Fibroblast of villous mesenchyme (primary cell): ENCODE measurements around the gene MTG2. TPM values are rescaled to one million over a fixed set of nuclear protein-coding genes. Genes with fewer than 3 reads are reported as not detected.

Source experiments
- DNase-seq: peaks from one replicate; pipeline ENCODE4 v3.0.0-alpha.2; 2010; ENCODE audit warnings: low read depth
- H3K4me3 ChIP-seq: 2 replicates; pipeline ENCODE4 v1.5.1; 2011; ENCODE audit warnings: low read depth, mild to moderate bottlenecking, low read length
- total RNA-seq: library from RNA; depleted of rRNA; stranded (reverse); fragments of >200 nt; gene quantifications from 2 replicates; pipeline ENCODE4 v1.2.3, GENCODE V29; 2012
- TF ChIP-seq, protein P1 (sequence below): IDR thresholded peaks from 2 replicates; pipeline ENCODE4 v1.5.1; 2012; ENCODE audit warnings: low read depth, mild to moderate bottlenecking, low read length; ENCODE audit not compliant: insufficient read depth

Gene MTG2
- total RNA-seq, 1 donor: 19.9 TPM

DNA sequence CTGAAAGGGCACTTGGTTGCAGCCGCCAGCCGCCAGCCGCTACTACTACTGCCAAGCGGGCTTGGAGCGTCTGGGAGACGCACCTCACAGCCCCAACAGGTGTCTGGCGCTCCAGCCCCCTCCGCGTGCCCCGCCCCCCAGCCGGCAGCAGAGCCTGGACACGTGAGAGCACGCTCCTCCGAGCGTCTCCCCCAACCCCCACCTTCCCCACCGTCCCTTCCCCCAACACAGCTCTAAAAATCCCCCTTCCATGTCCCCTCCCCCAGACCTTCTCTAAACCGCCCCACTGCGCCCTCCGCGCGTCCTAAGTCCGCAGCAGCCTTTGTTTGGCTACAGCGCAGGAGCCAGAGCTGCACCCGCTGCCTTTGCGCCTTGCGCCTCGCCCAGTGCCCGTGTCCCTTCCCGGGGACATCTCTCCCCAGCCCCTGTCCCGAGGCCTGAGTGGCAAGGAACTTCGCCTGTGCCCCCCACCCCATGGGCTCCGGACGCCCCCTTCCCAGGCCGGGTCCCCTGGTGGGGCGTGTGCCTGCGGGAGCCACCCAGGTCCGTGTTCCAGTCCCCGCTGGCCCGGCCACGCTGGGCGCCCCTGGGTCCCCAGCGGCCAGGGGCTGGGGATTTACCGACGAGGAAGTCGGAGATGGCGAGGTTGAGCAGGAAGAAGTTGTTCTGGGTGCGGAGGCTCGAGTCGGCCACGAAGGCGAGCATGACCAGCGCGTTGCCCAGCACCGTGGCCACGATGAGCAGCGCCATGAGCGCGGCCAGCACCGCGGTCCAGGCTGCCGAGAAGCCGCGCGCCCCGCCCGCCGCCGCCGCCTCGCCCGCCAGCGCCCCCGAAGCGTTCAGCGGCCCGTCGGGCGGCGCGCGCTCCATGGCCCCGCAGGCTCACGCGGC, 36.5 kb downstream of the MTG2 start:
- H3K4me3 ChIP-seq: no peak overlapping the region
- DNase-seq: no peak
- TF ChIP-seq, protein P1, sequence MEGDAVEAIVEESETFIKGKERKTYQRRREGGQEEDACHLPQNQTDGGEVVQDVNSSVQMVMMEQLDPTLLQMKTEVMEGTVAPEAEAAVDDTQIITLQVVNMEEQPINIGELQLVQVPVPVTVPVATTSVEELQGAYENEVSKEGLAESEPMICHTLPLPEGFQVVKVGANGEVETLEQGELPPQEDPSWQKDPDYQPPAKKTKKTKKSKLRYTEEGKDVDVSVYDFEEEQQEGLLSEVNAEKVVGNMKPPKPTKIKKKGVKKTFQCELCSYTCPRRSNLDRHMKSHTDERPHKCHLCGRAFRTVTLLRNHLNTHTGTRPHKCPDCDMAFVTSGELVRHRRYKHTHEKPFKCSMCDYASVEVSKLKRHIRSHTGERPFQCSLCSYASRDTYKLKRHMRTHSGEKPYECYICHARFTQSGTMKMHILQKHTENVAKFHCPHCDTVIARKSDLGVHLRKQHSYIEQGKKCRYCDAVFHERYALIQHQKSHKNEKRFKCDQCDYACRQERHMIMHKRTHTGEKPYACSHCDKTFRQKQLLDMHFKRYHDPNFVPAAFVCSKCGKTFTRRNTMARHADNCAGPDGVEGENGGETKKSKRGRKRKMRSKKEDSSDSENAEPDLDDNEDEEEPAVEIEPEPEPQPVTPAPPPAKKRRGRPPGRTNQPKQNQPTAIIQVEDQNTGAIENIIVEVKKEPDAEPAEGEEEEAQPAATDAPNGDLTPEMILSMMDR: no peak

DNA sequence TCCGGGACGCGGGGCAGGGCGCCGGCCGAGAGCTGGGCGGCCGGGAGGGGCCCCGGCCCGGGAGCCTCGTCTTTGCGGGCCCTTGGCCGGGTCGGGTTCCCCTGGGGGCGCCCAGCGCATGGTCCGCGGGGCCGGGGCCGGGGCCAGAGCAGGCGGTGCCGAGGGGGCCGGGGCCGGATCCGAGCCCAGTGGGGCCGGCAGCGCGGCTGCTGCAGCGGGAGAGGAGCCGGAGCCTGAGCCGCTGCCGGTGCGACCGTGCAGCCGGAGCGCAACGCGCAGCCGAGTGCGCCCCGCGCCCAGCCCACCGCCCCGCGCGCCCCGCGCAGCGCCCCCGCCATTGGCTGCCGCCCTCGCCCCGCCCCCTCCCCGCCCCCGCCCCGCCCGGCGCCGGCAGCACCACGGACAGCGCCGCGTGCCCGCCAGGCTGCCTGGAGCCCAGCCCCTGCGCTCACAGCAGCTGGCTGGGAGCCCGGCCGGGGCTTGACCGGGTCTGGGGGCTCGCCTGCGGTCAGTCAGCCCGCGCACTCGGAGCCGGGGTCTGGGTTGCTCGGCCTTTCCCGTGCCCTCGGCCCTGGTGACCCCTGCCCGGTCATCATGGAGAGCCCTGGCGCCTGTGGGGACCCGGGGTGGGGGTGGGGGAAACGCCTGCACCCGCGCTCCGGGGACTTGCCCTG, 37.3 kb downstream of the MTG2 start, which contains the start of gene HRH3:
Gene HRH3, minus strand, starts transcription at position 287 of the 674 bp plus-strand sequence. CDS start 308 bp downstream, outside the sequence.
- TF ChIP-seq, protein P1: no peak
- DNase-seq: peak; percentile 25
- peak within 1 kb of the TSS; percentile 21 for H3K4me3 ChIP-seq

DNA sequence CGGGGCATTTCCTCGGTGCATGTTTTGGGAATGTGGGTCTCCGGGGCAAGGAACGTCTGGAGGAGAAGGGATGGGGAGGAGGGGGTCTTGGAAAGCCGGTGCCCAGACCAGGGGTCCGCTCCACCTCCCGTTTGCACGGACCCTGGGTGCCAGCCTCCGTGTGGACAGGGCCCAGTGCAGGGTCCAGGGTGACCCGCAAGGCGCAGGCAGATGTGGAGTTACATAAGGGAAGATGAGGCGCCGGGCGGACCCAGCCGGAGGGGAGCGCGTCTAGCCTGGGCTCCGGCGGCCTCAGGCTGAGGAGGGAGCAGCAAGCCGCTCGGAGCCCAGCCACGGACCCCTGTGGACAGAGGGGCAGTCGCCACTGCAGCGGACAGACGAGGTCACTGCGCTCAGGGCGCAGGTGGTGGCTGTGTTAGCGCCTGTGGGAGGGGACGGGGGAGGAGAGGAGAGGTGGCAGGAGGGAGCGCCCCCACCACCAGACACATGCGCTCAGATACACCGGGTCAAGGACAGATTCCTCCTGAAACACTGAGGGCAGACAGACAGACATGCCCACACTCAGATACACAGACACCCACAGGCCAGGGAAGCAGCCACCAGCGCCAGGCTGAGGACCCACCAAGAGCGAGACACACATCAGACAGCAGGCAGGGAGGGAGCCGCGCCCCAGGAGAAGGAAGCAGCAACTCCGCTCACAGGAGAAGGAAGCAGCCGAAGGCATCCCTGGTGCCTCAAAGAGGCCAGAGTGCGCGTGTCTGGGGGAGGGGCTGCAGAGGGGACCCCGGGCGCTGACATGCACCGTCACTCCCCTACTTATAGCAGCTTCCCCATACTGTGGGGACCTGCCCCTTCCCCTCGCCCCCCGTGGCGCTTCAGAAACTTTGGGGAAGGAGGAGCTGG, 38.1 kb downstream of the MTG2 start:
- H3K4me3 ChIP-seq: no peak overlapping the region
- TF ChIP-seq, protein P1: no peak
- DNase-seq: no peak

DNA sequence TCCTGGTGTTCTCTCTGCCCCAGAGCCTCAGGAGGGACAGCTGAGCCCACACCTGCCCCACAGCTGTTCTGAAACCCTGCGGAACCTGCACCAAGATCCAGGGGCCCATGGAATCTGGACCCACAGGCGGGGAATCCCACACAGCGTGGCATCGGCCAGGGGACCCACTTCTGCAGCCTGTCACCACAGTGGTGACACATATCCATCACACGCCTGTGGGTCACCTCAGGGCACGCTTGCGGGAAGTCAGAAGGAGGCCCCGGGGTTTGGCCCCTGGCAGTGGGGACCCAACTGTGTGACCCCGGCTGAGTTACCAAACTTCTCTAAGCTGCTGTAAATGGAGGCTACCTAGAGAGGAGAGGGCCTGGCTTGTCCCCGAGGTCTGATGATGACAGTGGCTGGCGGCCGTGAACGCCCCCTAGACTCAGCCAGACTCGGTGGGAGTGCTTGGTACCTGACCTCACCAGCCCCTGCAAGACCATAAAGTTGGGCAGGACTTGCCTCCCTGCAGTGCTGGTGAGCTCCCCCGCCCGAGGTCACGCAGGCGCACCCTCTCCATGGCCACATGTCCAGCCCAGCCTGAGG, 39.5 kb downstream of the MTG2 start:
- TF ChIP-seq, protein P1: no peak
- no peak overlapping the region for H3K4me3 ChIP-seq
- DNase-seq: no peak

DNA sequence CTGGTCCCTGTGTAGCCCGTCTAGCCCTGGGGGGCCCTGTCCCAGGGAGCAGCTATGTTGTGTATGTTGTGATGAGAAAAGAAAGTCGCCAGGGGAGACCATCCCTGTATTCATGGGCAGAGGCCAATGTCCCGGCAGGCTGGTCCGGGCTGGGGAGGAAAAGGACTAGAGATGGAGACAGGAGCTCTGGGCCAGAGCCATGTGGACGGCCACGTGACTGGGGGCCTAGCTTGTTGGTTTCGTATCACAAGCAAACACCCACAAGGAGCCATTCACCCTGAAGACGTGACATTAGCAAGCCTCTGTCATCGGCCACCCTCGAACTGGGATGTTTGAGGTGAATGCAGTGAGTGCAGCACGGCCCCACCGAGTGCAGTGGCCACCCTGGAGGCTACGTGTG, 40.1 kb downstream of the MTG2 start:
- TF ChIP-seq, protein P1: no peak
- no peak for DNase-seq
- H3K4me3 ChIP-seq: no peak overlapping the region

DNA sequence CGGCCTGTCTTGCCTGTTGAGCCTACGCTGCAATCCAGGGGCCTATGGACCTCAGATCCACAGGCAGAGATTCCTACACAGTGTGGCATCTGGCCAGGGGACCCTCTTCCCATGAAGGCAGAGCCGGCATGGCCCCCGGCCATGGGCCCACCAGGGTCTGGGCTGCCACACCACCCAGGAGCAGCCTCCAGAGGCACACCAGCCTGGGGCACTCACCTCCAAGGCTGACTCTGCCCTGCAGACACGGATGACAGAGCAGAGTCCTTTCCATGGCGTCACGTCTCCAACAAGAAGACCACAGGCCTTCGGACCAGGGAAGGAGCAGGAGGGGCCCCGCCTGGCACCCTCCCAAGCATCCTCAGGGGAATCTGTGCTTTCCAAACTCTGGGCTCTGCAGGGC, 40.7 kb downstream of the MTG2 start:
- TF ChIP-seq, protein P1: no peak
- no peak for DNase-seq
- H3K4me3 ChIP-seq: no peak overlapping the region
